ENCODE data around the gene PLCG1.
"Not testable (repeated sequence)": the region's sequence is repeated elsewhere in the genome, so short reads cannot be mapped to it uniquely, and the experiment has no call there.

The PLCG1 gene

DNA sequence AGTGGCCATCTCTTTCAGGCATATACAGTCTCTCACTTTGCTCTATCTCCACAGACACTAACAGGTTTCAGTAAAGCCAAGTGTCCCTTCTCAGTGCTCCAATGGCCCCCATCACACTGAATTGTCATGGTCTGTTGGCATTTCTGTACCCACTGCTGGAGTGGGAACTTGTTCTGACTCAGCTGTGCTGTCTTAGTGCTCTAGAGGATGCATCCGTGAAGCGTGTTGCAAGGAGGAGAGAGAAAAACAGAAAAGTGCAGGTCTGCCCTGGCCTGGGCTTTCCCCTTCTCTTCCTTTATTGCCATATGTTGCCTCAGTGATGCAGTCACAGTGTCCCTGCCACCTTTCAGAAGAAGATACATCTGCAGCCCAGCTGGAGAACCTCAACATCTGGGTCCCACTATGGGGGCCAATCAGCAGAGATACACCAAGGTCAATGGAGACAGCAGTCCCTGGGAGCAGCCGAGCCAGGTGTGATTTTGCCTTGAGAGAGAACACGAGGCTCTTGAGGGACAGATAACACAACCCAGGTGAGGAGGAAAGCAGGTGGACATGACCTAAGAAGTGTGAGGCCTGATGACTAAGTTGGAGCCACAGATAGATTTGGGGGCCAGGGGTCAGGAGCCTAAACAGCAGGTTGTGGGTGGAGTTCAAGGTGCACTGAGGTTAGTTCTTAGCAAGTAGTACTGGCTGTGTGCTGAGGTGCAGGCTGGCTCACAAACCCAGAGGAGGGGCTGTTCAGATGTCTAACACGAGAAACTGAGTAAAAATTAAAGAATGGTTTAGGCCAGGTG lies 5.6 kb upstream of the PLCG1 start:
- TF ChIP-seq, protein P1, sequence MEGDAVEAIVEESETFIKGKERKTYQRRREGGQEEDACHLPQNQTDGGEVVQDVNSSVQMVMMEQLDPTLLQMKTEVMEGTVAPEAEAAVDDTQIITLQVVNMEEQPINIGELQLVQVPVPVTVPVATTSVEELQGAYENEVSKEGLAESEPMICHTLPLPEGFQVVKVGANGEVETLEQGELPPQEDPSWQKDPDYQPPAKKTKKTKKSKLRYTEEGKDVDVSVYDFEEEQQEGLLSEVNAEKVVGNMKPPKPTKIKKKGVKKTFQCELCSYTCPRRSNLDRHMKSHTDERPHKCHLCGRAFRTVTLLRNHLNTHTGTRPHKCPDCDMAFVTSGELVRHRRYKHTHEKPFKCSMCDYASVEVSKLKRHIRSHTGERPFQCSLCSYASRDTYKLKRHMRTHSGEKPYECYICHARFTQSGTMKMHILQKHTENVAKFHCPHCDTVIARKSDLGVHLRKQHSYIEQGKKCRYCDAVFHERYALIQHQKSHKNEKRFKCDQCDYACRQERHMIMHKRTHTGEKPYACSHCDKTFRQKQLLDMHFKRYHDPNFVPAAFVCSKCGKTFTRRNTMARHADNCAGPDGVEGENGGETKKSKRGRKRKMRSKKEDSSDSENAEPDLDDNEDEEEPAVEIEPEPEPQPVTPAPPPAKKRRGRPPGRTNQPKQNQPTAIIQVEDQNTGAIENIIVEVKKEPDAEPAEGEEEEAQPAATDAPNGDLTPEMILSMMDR (IDR thresholded peaks at IDR 0.05; ENCODE audit: borderline replicate concordance, control extremely low read depth, extremely low read depth, insufficient read depth, missing control alignments) = no peak
- in situ Hi-C loops (cut with MboI; ENCODE audit: low sequenced_read_pairs, unreplicated experiment) = no loop called here
- DNase-seq (ENCODE audit: low spot score) = no peak

DNA sequence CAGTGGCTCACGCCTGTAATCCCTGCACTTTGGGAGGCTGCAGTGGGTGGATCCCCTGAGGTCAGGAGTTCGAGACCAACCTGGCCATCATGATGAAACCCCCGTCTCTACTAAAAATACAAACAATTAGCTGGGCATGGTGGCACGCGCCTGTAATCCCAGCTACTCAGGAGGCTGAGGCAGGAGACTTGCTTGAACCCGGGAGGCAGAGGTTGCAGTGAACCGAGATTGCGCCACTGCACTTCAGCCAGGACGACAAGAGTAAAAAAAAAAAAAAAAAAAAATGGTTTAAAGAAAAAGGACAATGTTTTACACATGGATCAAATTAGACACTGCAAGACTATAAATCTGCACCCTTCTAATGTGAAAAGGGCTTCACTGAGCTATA lies 5.0 kb upstream of the PLCG1 start:
- in situ Hi-C loops (cut with MboI; ENCODE audit: low sequenced_read_pairs, unreplicated experiment); DNase-seq (ENCODE audit: low spot score): not testable (repeated sequence)

DNA sequence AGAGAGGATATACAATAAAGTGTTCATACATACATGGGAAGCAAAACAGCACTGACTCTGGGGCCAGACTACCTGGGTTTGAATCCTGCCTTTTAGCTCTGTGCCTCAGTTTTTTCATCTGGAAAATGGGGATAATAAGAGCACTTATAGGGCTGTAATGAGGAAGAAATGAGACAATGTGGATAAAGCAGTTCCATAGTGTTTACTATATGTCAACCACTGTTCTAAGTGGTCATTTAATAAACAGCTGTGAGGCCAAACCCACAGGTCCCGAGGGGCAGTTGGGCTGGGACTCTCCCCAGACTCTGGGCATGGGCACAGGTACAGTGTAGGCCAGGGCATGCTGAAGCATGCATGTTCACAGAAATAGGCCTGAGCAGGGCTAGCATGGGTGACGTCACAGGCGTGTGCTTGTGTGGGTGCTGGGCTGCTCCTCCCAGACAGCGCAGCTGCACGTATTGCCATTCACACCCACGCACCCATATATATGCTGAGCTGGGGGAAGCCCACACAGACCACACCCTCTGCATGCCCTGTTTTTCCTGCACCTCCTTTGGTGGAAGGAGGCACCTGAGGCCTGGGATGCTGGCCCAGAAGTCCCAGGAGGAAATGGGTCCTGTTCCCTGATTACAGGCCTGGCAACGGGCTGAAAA lies 3.5 kb upstream of the PLCG1 start:
- in situ Hi-C loops (cut with MboI; ENCODE audit: low sequenced_read_pairs, unreplicated experiment) = no loop called here
- peak; percentile 88 for DNase-seq (ENCODE audit: low spot score)
- TF ChIP-seq, protein P1 (IDR thresholded peaks at IDR 0.05; ENCODE audit: borderline replicate concordance, control extremely low read depth, extremely low read depth, insufficient read depth, missing control alignments) = no peak

DNA sequence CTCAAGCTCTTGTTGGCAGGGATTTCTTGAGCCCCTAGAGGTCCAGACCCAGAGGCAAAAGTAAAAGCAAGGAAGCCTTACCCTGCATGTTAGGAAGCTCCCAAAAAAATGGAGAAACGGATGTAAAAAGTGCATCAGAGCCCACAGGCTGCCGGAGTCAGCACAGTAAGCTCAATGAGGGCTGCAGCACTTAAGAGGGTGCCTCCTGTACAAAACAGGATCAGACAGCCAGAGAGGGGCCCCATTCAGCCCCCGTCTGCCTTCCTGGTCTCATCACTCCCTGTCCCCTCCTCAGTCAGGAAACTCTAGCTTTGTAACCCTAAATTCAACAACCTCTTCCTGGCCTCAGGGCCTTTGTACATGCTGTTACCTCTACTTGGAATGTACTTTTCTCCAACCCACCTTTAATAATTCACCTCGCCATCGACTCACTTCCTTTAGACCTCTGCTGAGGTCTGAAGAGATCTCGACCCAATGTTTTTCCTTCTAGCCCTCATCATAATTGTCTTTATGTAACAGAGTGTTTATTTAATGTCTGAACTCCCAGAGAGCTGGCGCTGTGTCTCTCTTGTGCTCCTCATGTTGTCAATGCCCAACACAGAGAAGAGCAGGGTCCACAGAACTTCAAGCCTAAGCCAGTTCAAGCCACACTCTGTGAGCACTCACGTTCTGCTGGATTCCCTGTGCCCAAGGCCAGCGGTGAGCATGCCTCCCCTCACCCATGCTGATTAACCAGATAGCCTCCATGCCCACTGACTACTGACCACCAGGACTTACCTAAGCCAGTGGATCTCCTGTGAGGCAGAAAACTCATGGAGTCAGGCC lies 2.8 kb upstream of the PLCG1 start:
- in situ Hi-C loops (cut with MboI; ENCODE audit: low sequenced_read_pairs, unreplicated experiment) = no loop called here
- TF ChIP-seq, protein P1 (IDR thresholded peaks at IDR 0.05; ENCODE audit: borderline replicate concordance, control extremely low read depth, extremely low read depth, insufficient read depth, missing control alignments) = no peak
- DNase-seq (ENCODE audit: low spot score) = no peak

DNA sequence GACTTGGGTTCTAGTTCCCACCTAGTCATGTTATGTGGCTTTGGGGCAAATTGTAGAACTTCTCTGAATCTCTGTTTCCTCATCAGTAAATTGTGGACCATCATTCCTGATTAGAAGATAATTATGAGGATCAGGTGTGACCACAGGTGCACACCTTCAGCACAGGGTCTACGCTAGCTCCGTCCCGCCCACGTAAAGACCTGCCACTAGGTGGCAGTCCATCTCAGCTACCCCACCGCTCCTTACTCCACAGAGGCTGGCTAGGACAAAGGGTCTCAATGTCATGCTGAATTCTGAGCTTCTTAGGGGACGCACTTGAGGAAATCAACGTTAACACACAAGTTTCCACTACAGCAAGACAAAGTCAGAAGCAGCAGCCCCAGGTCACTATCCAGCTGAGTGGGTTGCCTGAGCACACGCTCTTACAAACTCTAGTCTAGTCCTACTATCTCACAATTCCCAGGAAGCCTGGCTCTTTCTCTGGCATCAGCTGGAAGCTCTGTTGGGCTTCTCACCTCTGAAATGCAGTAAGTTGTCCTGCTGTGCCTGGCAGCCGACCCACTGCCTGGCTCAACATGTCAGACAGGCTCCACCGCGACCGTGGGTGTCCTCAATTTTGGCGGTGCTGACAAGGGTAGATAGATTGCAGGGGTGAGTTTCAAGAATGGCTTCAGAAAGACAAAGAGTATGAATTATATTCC lies 2.0 kb upstream of the PLCG1 start:
- in situ Hi-C loops (cut with MboI; ENCODE audit: low sequenced_read_pairs, unreplicated experiment) = no loop called here
- TF ChIP-seq, protein P1 (IDR thresholded peaks at IDR 0.05; ENCODE audit: borderline replicate concordance, control extremely low read depth, extremely low read depth, insufficient read depth, missing control alignments) = peak; percentile 67
- peak; percentile 67 for DNase-seq (ENCODE audit: low spot score)

DNA sequence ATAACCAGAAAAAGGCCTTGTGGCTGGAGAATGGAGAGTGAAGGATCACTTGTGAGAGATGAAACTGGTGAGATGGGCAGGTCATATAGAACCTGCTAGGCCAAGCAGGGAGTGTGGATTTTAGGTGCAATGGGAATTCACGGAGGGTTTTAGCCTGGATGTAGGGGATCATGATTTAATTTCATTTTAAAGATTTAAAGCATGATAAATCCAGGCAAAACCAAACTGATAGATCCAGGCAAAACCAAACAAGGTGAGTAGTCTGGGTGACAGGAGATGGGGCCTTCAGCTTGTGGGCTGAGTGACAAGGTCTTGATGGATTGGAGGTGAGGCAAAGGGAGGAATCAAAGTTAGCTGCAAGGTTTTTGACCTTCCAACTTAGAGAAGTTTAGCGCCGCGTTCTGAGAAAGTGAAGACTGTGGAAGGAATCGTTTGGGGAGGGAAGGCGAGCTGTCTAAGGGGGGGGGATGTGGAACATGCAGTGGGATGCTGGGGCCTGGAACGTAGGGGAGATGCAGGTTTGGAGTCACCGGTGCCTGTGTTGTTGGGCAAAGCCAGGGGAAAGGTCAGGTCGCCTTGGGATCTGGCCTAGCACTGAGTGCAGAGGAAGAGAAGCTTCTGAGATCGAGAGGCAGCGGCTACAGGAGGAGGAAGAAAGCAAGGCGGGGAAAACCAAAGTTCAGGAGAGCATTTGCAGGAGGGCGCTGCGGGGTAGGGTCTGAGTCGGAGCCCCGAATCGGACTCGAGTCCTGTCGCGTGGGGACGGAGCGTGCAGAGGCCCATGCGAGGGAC lies 1.3 kb upstream of the PLCG1 start:
- in situ Hi-C loops (cut with MboI; ENCODE audit: low sequenced_read_pairs, unreplicated experiment) = no loop called here
- TF ChIP-seq, protein P1 (IDR thresholded peaks at IDR 0.05; ENCODE audit: borderline replicate concordance, control extremely low read depth, extremely low read depth, insufficient read depth, missing control alignments) = no peak
- DNase-seq (ENCODE audit: low spot score) = no peak
